Kidney epithelial cell (primary cell): Measurements from ENCODE around the gene OSGIN1. TPM values are rescaled to one million over a fixed set of nuclear protein-coding genes. Genes with fewer than 3 reads are reported as not detected.

Experiments used
- DNase-seq: peaks from one replicate; pipeline ENCODE4 v3.0.0-alpha.2; 2010; ENCODE audit warnings: low read depth
- H3K27me3 ChIP-seq: 2 replicates; pipeline ENCODE4 v1.6.0; 2011; ENCODE audit warnings: low read length; ENCODE audit not compliant: control insufficient read depth, insufficient read depth
- H3K36me3 ChIP-seq: 2 replicates; pipeline ENCODE4 v1.5.1; 2011; ENCODE audit warnings: low read length; ENCODE audit not compliant: control insufficient read depth, insufficient read depth
- H3K4me3 ChIP-seq: 2 replicates; pipeline ENCODE4 v1.5.1; 2011; ENCODE audit warnings: low read depth, mild to moderate bottlenecking, control low read depth, low read length
- total RNA-seq: library from RNA; depleted of rRNA; stranded (reverse); fragments of >200 nt; gene quantifications from 2 replicates; pipeline ENCODE4 v1.2.3, GENCODE V29; 2015
- TF ChIP-seq, protein P1 (sequence below): IDR thresholded peaks from 2 replicates; pipeline ENCODE4 v1.5.1; 2011; ENCODE audit warnings: mild to moderate bottlenecking, moderate library complexity, low read length, control low read depth, inconsistent platforms; ENCODE audit not compliant: insufficient read depth, poor library complexity, severe bottlenecking

Gene OSGIN1
- total RNA-seq, 1 donor from 2014 or later, result 8.0 TPM

GRCh38 chr16:83967091-83967490, 14.1 kb downstream of the OSGIN1 start:
- Histone ChIP-seq H3K36me3 (no peaks in the 10 kb centered on the region), H3K4me3 (no peak overlapping the region), H3K27me3 (peaks cover 27% of the 10 kb centered on the region)
- TF ChIP-seq, protein P1, sequence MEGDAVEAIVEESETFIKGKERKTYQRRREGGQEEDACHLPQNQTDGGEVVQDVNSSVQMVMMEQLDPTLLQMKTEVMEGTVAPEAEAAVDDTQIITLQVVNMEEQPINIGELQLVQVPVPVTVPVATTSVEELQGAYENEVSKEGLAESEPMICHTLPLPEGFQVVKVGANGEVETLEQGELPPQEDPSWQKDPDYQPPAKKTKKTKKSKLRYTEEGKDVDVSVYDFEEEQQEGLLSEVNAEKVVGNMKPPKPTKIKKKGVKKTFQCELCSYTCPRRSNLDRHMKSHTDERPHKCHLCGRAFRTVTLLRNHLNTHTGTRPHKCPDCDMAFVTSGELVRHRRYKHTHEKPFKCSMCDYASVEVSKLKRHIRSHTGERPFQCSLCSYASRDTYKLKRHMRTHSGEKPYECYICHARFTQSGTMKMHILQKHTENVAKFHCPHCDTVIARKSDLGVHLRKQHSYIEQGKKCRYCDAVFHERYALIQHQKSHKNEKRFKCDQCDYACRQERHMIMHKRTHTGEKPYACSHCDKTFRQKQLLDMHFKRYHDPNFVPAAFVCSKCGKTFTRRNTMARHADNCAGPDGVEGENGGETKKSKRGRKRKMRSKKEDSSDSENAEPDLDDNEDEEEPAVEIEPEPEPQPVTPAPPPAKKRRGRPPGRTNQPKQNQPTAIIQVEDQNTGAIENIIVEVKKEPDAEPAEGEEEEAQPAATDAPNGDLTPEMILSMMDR, result no peak
- no peak for DNase-seq

DNA sequence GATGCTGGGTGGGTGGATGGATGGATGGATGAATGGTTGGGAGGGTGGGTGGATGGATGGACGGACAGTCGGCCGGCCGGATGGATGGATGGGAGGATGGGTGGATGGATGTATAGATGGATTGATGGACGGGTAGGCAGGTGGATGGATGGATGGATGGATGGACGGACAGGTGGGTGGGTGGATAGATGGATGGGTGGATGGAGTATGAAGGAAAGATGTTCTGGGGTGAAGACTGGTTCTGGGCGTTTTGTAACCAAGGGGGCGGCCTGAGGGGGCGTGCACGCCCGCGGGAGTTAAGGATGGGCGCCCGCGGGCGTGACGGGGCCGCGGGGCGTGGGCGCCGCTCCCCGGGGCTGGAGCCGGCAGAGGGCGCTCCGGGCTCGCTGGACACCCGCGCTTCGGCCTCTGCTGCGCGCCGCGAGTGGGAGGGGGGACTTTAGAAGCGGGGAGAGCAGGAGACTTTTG, 14.8 kb downstream of the OSGIN1 start, which contains the start of gene NECAB2:
TSS of gene NECAB2 (plus strand) at position 407 of the 468 bp plus-strand sequence. CDS start 405 bp downstream, outside the sequence.
- Histone ChIP-seq H3K4me3 (peak within 1 kb of the TSS; percentile 15), H3K27me3 (peaks cover 31% of the 10 kb centered on the region), H3K36me3 (no peaks in the 10 kb centered on the region)
- TF ChIP-seq, protein P1, result peak; percentile 16
- DNase-seq, result no peak

DNA sequence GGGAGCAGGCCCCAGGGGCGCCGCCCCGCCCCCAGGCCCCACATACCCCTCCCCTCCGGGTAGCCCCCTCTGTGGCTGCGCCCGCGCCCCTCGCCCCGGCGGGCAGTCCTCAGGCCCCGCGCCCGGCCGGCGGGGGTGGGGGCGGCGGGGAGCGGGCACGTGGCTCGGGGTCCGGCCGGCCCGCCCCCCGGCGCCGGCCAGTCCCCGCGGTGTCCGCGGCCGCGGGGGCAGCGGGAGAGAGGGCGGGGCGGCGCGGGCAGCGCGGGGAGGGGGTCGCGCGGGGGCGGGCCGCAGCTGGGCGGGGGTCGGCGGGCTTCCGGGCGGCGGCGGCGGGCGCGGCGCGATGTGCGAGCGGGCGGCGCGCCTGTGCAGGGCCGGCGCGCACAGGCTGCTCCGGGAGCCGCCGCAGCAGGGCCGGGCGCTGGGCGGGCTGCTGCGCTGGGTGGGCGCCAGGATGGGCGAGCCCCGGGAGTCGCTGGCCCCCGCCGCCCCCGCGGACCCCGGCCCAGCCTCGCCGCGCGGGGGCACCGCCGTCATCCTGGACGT, 15.3 kb downstream of the OSGIN1 start:
- Histone ChIP-seq H3K27me3 (peaks cover 31% of the 10 kb centered on the region), H3K36me3 (no peaks in the 10 kb centered on the region), H3K4me3 (peak overlapping the region; percentile 15)
- TF ChIP-seq, protein P1, result no peak
- no peak for DNase-seq

DNA sequence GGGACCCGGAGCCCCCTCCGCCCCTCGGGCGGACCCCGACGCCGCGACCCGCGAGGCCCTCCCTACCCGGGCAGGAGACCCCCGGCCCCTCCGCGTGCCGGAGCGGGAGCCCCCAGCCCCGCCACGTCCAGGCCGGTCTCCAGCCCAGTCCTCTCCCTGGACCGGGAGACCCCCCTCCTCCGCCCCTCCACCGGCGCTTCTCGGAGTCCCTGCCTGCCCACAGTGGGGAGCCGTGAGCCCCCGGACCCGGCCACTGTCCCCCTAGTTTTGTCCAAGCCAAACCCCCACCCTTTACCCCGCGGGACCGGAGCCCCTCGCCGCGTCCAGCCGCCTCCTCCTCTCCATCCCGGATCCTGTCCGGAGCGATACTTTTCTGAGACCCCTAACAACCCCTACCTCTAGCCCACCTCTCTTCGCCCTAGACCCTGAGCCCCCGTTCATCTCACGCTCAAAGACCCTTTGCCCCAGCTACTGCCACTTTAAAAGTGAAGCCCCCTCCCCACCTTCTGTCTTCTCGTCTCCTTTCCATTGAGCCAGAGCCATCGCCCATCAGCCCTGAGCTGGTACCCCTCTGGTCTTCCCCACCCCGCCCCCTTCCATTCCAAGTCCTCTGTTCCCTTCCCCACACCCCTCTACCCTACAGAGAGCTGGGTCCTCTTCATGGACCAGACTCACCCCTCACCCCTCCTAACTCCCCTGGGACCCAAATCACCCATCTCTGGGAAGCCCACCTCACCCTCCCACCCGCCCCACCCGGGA, 16.0 kb downstream of the OSGIN1 start:
- TF ChIP-seq, protein P1, result no peak
- DNase-seq, result no peak
- Histone ChIP-seq H3K36me3 (no peaks in the 10 kb centered on the region), H3K27me3 (peaks cover 36% of the 10 kb centered on the region), H3K4me3 (no peak overlapping the region)

GRCh38 chr16:83969771-83970429, 16.9 kb downstream of the OSGIN1 start:
- Histone ChIP-seq H3K27me3 (peaks cover 40% of the 10 kb centered on the region), H3K36me3 (no peaks in the 10 kb centered on the region), H3K4me3 (no peak overlapping the region)
- TF ChIP-seq, protein P1, result no peak
- no peak for DNase-seq
